Tibial artery (tissue), 4 donors: ENCODE results near the gene KIF1A.

Experiments used
- DNase-seq, 2 donors: peaks; one replicate each; pipeline ENCODE4 v3.0.0-alpha.2; 2019
- H3K27ac ChIP-seq, 2 donors: fragments of 200-600 bp; sonication (generic) in 1 of 2; 1 replicate in 1 of 2; 2 replicates in 1 of 2; pipeline ENCODE4 v1.5.1; 2018 to 2019; ENCODE audit warnings: mild to moderate bottlenecking in 1 of 2
- H3K27me3 ChIP-seq, 2 donors: fragments of 200-600 bp; sonication (generic) in 1 of 2; one replicate each; pipeline versions ENCODE4 v1.5.1 to v1.6.0; 2016 to 2019
- H3K36me3 ChIP-seq, 3 donors: fragments of 200-600 bp; sonication (generic) in 2 of 3; one replicate each; pipeline ENCODE4 v1.5.1; 2016 to 2019; ENCODE audit warnings: mild to moderate bottlenecking in 2 of 3
- H3K4me1 ChIP-seq, 4 donors: fragments of 200-600 bp; sonication (generic) in 2 of 4; 1 replicate in 3 of 4; 2 replicates in 1 of 4; pipeline ENCODE4 v1.5.1; 2016 to 2019
- H3K4me3 ChIP-seq, 2 donors: fragments of 200-600 bp; sonication (generic) in 1 of 2; 1 replicate in 1 of 2; 2 replicates in 1 of 2; pipeline ENCODE4 v1.5.1; 2018 to 2019; ENCODE audit warnings: mild to moderate bottlenecking in 2 of 2
- H3K9me3 ChIP-seq, 3 donors: fragments of 200-600 bp; sonication (generic) in 1 of 3; one replicate each; pipeline ENCODE4 v1.5.1; 2016 to 2019
- intact Hi-C: fragments of 100-400 bp; cut with DNase I; formaldehyde crosslinking; loops from one replicate; pipeline ENCODE4 v1.15.0; 2023; ENCODE audit warnings: low total_unique reads
- TF ChIP-seq, protein P1 (sequence below), 2 experiments: fragments of 200-600 bp in 1 of 2; fragments of 450-650 bp in 1 of 2; IDR thresholded peaks; one replicate each; pipeline ENCODE4 v1.5.1; 2017 to 2019; ENCODE audit warnings: antibody characterized with exemption in 2 of 2, mild to moderate bottlenecking in 1 of 2, moderate library complexity in 1 of 2

KIF1A gene

DNA sequence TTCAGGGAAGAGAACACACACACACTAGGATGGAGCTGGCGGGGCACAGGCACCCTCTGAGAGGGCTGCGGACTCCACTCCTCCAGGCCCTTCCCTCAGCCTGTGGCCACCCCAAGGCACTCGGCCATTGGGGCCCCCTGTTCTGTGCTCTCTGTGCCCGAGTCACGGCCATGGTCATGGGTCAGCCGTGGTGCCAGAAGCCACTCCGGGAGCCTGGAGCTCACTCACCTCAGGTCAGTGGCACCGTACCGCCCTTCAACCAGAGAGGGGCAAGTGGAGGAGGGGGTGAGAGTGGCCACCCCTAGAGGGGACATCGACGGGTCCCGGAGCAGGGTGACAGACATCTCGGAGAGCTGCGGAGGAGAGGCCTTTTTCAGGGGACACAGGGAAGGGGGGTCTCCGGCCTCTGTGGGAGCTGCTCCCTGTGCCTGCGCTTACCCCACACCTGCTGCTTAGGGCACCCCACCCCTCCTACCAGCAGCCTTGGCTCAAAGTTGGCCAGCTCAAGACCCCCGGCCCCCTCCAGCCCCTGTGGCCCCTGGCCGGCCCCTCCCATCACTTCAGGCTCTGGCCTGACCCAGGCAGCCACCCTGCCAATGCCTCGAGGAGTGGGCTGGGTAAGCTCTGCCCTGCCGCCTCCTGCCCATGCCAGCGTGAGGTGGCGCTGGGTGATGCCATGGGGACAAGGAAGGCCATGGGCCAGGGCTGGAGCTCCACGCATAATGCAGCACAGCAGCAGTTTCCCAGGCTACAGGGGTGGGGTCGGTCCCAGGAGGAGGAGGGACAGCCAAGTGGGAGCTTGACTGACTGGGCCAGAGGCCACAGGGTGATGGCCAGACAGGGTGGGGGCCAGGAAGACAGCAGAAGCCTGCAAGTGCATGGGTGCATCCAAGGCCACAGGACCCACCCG is 99.1 kb downstream of the KIF1A start:
- H3K27me3 ChIP-seq, result peaks cover 0 to 54% of the 10 kb centered on the region in 2 donors
- TF ChIP-seq, protein P1, sequence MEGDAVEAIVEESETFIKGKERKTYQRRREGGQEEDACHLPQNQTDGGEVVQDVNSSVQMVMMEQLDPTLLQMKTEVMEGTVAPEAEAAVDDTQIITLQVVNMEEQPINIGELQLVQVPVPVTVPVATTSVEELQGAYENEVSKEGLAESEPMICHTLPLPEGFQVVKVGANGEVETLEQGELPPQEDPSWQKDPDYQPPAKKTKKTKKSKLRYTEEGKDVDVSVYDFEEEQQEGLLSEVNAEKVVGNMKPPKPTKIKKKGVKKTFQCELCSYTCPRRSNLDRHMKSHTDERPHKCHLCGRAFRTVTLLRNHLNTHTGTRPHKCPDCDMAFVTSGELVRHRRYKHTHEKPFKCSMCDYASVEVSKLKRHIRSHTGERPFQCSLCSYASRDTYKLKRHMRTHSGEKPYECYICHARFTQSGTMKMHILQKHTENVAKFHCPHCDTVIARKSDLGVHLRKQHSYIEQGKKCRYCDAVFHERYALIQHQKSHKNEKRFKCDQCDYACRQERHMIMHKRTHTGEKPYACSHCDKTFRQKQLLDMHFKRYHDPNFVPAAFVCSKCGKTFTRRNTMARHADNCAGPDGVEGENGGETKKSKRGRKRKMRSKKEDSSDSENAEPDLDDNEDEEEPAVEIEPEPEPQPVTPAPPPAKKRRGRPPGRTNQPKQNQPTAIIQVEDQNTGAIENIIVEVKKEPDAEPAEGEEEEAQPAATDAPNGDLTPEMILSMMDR (IDR thresholded peaks at IDR 0.05), result no peak
- H3K4me1 ChIP-seq, result no peaks in the 10 kb centered on the region
- no peaks in the 10 kb centered on the region for H3K9me3 ChIP-seq
- no peak overlapping the region for H3K27ac ChIP-seq
- no peaks in the 10 kb centered on the region for H3K36me3 ChIP-seq
- H3K4me3 ChIP-seq, result no peak overlapping the region
- DNase-seq, result no peak
- intact Hi-C loops, result no loop called here

DNA sequence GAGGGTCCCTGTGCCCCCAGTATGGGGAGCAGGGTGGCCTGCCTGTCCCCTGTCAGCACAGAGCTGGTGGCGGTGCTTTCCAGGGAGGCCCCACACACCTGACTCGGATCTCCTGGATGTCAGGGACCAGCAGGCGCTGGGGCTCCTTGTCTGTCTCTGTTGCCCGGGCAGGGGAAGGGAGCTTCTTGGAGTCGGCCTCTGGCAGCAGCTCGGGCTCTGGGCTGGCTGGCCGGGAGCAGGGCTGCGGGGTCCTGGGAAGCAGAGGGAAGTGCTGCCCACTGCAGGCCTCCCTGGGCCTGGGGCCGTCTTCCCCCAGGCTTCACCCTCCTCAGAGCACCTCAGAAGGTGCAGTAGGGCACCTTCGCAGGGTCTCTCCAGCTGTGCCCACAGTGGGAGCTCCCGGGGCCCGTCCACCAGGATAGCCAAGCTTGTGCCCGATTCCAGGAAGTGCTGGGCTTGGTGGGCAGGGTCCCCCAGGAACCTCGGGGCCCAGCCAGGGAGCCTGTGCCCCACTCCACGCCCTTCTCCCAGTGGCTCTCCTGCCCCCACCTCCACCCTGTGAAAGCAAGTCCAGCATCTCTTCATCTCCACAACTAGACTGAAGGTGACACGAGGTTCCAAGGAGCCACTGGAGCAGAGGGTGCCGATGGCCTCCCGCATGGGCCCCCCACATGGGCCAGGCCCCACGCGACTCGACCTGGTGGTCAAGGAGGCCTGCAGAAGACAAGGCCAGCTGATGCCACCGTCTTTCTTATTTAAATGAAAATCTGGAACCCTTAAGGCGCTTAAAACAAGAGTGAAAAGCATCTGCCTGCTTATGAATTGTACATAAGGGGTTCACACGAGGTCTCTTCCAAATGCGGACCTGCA is 100.1 kb downstream of the KIF1A start:
- TF ChIP-seq, protein P1 (IDR thresholded peaks at IDR 0.05), result no peak
- Histone ChIP-seq H3K27me3 (peaks cover 0 to 60% of the 10 kb centered on the region in 2 donors), H3K36me3 (no peaks in the 10 kb centered on the region), H3K27ac (no peak overlapping the region), H3K4me1 (no peaks in the 10 kb centered on the region), H3K9me3 (no peaks in the 10 kb centered on the region), H3K4me3 (no peak overlapping the region)
- DNase-seq, result no peak
- intact Hi-C loops, result no loop called here

DNA sequence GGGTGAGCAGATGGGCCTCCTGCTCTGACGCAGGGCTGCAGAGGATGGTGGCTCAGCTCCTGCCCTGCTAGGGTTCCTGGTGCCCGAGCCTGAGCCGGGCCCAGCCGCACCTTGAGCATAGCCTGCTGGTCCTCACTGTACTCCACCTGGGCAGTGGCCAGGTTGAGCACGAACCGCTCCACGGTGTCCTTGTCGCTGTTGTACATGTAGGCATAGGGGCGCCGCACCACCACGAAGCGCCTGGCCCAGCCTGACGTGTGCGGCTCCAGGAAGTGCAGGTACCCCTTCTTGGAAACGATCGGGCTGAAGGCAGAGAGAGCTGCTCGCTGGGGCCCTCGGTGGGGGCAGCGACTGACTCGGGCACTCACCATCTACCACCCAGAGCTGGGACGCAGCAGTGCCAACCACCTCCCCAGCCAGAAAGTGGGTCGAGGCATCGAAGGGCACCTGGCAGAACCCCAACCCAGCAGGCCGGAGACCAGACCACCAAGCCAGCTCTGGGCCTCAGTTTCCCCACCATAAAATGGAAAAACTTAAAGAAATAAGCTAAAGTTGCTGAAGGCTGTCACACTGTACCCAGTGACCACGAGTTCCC is 101.0 kb downstream of the KIF1A start:
- no peak overlapping the region for H3K27ac ChIP-seq
- H3K27me3 ChIP-seq, result peaks cover 0 to 64% of the 10 kb centered on the region in 2 donors
- no peaks in the 10 kb centered on the region for H3K36me3 ChIP-seq
- DNase-seq, result no peak
- intact Hi-C loops, result no loop called here
- no peak overlapping the region for H3K4me3 ChIP-seq
- no peaks in the 10 kb centered on the region for H3K4me1 ChIP-seq
- TF ChIP-seq, protein P1 (IDR thresholded peaks at IDR 0.05), result no peak
- no peaks in the 10 kb centered on the region for H3K9me3 ChIP-seq

DNA sequence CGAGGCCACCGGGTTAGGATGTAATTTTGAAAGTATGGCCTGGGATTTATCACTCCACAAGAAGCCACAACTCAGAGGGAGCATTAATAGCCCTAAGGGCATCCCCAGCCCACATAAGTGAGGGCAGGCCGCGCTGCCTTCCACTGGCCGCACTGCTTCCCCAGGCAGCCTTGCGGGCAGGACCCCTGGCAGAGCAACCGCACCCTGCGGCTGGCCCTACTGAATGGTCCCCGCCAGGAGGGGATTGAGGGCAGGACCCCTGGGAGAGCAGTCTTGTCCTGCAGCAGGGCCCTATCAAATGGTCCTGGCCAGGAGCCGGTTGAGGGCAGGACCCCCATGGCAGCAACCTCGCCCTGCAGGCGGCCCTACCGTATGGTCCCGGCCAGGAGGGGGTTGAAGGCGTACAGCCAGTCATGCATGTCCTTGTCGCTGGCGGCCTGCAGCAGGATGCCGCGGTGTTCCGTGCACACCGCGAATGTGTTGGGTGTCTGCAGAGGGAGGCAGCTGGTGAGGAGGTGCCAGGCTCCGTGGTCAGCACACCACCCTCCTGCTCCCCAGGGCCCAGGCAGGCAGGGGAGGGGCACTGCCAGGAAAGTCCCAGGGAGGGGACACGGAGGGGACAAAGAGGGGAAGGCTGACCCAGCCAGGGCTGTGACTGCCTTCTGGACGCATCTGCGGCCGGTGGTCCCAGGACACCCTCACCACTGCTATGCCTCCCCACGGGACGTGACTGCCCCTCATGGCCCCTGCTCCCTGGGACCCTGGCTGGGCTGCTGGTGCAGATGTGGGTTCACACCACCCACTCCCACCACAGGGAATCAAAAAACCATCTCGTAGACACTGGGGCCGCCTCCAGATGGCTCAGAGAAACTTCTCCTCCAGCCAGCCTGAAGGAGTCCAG is 102.1 kb downstream of the KIF1A start:
- DNase-seq, result no peak
- no peak overlapping the region for H3K4me3 ChIP-seq
- no peaks in the 10 kb centered on the region for H3K9me3 ChIP-seq
- no peaks in the 10 kb centered on the region for H3K4me1 ChIP-seq
- TF ChIP-seq, protein P1 (IDR thresholded peaks at IDR 0.05), result no peak
- H3K27me3 ChIP-seq, result peaks cover 0 to 72% of the 10 kb centered on the region in 2 donors
- H3K27ac ChIP-seq, result no peak overlapping the region
- intact Hi-C loops, result no loop called here
- no peaks in the 10 kb centered on the region for H3K36me3 ChIP-seq

DNA sequence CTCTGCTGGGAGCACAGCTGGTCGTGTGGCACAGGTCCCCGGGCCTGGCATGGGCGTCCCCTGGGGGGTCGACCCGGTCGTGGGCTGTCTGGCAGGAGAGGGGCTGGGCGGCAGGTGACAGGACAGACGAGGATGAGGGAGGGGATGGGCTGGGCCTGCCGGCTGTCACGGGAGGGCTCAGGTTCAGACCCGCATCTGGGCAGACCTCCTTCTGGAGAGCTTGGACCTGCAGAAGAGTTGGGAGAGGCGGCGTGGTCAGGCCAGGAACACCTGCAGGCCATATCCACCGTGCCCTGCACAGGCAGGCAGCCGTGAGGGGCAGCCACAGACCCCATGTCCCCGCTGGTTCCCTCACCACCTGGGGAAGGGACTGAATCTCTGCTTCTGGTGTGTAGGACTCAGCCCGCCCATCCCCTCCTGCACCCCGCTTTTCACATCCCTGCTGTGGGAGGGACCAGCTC is 102.8 kb downstream of the KIF1A start:
- no peak for DNase-seq
- intact Hi-C loops, result no loop called here
- H3K27me3 ChIP-seq, result peaks cover 0 to 72% of the 10 kb centered on the region in 2 donors
- no peak overlapping the region for H3K27ac ChIP-seq
- H3K9me3 ChIP-seq, result no peaks in the 10 kb centered on the region
- no peaks in the 10 kb centered on the region for H3K36me3 ChIP-seq
- TF ChIP-seq, protein P1 (IDR thresholded peaks at IDR 0.05), result no peak
- no peak overlapping the region for H3K4me3 ChIP-seq
- H3K4me1 ChIP-seq, result no peaks in the 10 kb centered on the region
